Measurements from ENCODE around the gene PLEKHA3. TPM values are rescaled to one million over a fixed set of nuclear protein-coding genes. Genes with fewer than 3 reads are reported as not detected.
"Not testable (repeated sequence)": the region's sequence is repeated elsewhere in the genome, so short reads cannot be mapped to it uniquely, and the experiment has no call there.

The PLEKHA3 gene
- total RNA-seq, 2 experiments from 2014 or later, result 21.4 to 24.7 TPM

DNA sequence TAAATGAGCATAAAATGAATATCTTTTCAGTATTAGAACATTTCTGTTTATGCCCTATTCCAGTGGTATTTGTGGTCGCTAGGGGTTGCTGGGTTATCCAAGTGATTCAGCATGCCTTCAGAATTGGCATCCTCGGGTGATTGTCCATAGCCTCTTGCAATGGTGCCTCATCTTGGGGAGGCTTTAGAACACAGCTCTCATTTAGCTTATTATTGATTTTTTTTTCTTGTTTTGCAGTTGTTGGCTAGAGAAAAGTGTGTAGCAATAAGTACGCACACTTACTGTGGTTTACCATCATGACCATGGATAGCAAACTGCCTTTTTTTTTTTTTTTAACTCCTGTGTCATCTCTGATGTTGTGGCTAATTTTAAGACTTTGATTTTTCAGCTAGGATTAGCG is 33.6 kb downstream of the PLEKHA3 start:
- H3K27me3 Mint-ChIP-seq, result no peaks in the 10 kb centered on the region
- ChIA-PET CTCF (interaction anchor here (0.7 kb wide), 1 partner anchor 1402 kb away, joined by 3 read pairs; no protein-coding TSS in a partner anchor), POLR2A (no interaction called here)
- H3K27ac Mint-ChIP-seq, result no peak overlapping the region
- no peaks in the 10 kb centered on the region for H3K9me3 Mint-ChIP-seq
- H3K4me3 Mint-ChIP-seq, result no peak overlapping the region
- H3K36me3 Mint-ChIP-seq (ENCODE audit: low read depth), result peaks cover 42% of the 10 kb centered on the region
- no peak for DNase-seq
- peaks cover 20% of the 10 kb centered on the region for H3K4me1 Mint-ChIP-seq

DNA sequence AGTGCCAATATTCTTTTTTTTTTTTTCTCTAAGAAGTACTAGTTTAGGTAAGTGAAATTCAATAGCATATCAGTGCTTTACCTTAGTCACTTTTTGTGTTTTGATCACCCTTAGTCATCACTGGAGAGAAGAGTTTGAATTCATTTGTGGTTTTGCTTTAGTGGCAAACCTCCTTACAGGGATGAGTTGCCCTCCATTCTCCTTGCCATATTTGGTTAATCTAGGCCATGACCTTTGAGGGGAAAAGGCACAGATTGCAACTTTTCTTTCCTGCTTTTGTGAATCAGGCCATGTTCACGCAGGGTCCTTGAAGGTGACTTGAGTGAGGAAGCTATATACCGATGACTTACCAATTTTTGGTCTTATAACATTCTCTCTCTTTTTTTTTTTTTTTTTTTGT is 34.4 kb downstream of the PLEKHA3 start:
- Mint-ChIP-seq H3K27ac (peak overlapping the region; percentile 65), H3K27me3 (no peaks in the 10 kb centered on the region), H3K4me3 (no peak overlapping the region), H3K36me3 (ENCODE audit: low read depth) (peaks cover 44% of the 10 kb centered on the region), H3K9me3 (no peaks in the 10 kb centered on the region), H3K4me1 (peaks cover 19% of the 10 kb centered on the region)
- CTCF ChIA-PET, result no interaction called here
- DNase-seq, result peak; percentile 34
- POLR2A ChIA-PET, result no interaction called here

DNA sequence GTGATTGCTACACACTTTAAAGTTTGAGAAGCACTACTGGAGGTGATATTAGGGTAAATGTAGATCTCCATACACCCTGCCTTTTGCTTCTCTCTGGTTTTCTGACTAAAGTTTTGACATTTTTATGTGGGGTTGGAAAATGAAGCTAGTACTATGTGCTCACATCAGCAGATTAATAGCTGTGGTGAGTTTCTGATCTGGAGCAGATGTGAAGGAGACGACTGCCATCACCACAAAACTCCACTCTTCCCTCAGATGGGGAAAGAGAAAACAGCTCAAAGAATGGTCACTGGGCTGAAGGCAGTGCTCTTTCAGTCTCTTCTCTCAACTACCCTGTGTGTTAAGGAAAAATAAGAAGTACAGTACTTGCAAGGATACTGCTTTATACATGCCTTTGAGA is 37.2 kb downstream of the PLEKHA3 start:
- no peaks in the 10 kb centered on the region for H3K27me3 Mint-ChIP-seq
- no peak overlapping the region for H3K4me3 Mint-ChIP-seq

DNA sequence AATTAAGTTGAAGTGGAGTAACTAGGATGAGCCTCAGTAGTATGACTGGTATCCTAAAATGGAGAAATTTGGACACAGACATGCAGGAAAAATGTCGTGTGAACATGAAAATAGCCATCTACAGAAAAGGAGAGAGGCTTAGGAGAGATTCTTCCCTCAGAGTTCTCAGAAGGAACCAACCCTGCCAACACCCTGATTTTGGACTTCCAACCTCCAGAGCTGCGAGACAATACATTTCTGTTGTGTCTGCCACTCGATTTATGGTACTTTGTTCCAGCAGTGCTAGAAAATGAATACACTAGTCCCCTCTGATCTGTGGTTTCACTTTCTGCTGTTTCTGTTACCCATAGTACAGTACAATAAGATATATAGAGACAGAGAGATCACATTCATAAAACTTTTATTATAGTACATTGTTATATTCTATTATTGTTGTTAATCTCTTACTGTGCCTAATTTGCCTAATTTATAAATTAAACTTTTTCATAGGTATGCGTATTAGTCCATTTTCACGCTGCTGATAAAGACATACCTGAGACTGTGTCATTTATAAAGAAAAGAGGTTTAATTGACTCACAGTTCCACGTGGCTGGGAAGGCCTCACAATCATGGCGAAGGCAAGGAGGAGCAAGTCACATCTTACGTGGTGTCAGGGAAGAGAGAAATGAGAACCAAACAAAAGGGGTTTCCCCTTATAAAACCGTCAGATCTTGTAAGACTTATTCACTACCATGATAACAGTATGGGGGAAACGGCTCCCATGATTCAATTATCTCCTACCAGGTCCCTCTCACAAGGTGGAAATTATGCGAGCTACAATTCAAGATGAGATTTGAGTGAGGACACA is 41.3 kb downstream of the PLEKHA3 start:
- H3K9me3 Mint-ChIP-seq, result peaks cover 8% of the 10 kb centered on the region
- ChIA-PET POLR2A (no interaction called here), CTCF (interaction anchor here (1.6 to 3.1 kb wide), 2 partner anchors 40 to 410 kb away, joined by 5 to 14 read pairs; partner anchors contain the start of genes PLEKHA3 and RBM45)
- H3K36me3 Mint-ChIP-seq (ENCODE audit: low read depth), result peaks cover 32% of the 10 kb centered on the region
- no peaks in the 10 kb centered on the region for H3K27me3 Mint-ChIP-seq
- DNase-seq, result no peak
- H3K4me3 Mint-ChIP-seq, result peak overlapping the region; percentile 12
- H3K4me1 Mint-ChIP-seq, result peaks cover 43% of the 10 kb centered on the region
- H3K27ac Mint-ChIP-seq, result peak overlapping the region; percentile 52

More for the DNA sequence above, 37.2 kb downstream of the PLEKHA3 start:
- H3K27ac Mint-ChIP-seq, result no peak overlapping the region
- H3K36me3 Mint-ChIP-seq (ENCODE audit: low read depth), result peaks cover 41% of the 10 kb centered on the region
- no peak for DNase-seq
- H3K9me3 Mint-ChIP-seq, result peaks cover 4% of the 10 kb centered on the region
- H3K4me1 Mint-ChIP-seq, result peaks cover 33% of the 10 kb centered on the region
- ChIA-PET CTCF (interaction anchor here (0.6 to 1.5 kb wide), 4 partner anchors 17 to 127 kb away, joined by 4 read pairs; no protein-coding TSS in a partner anchor), POLR2A (no interaction called here)

DNA sequence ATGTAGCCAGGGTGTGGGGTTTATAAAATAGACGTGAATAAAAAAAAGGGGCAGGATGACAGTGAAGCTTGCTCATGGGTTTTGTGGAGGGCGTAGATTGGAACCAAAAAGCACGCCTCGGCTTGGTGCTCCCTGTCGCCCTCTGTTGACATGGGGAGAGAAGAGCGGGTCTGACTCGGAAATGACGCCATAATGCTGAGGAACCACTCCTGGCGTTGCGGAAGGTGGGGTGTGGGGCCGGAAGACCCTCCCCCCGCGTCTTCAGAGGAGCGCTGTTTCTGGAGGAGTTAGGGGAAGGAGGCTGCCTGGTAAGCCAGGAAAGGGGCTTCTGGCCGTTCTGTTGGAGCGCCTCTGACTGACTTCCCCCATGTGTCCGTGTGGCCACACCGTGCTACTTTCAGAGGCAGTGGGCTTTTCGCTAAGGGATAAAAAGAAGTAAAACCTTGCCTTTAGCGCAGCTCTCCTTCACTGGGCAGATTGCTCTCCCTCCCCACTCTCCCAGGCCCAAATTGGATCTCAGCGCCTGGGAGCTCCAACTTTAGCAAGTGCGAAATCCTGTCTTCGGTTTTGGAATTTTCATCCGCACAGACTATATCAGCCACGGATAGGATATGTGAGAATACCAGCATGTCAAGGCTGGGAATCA is 42.8 kb downstream of the PLEKHA3 start:
- H3K36me3 Mint-ChIP-seq (ENCODE audit: low read depth), result peaks cover 23% of the 10 kb centered on the region
- peak; percentile 87 for DNase-seq
- peaks cover 8% of the 10 kb centered on the region for H3K9me3 Mint-ChIP-seq
- peak overlapping the region; percentile 90 for H3K27ac Mint-ChIP-seq
- H3K4me3 Mint-ChIP-seq, result peak overlapping the region; percentile 89
- no peaks in the 10 kb centered on the region for H3K27me3 Mint-ChIP-seq
- ChIA-PET CTCF (interaction anchor here (0.9 to 3.1 kb wide), 7 partner anchors 14 to 411 kb away, joined by 3 to 14 read pairs (median 5); partner anchors contain the start of genes PLEKHA3 and RBM45), POLR2A (no interaction called here)
- H3K4me1 Mint-ChIP-seq, result peaks cover 53% of the 10 kb centered on the region

DNA sequence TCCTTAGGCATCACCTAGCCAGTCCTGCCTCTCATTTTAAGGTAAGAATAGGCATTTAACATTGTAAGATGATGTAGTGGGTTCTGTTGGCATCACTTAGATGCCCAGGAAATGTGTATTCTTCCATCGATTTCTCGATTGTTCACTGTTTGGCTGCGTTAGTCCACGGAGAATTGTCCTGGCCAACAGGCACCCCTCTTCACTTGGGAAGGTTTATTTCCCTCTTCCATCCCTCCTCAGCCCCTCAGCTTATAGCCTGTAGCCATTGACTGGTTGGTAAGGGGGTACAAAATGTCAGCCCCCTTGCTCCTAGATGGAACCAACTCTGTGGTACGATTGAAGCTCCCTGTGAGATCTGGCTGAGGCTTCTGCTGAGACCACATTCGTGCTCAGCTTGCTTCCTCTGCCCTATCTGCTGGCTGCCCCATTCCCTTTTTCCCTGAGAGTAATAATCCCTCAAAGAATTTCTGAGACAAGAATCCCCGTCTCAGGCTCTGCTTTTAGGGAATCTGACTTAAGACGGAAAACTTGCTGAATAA is 43.4 kb downstream of the PLEKHA3 start:
- POLR2A ChIA-PET, result no interaction called here
- no peaks in the 10 kb centered on the region for H3K27me3 Mint-ChIP-seq
- H3K4me1 Mint-ChIP-seq, result peaks cover 58% of the 10 kb centered on the region
- peak overlapping the region; percentile 90 for H3K27ac Mint-ChIP-seq
- peak overlapping the region; percentile 89 for H3K4me3 Mint-ChIP-seq
- H3K36me3 Mint-ChIP-seq (ENCODE audit: low read depth), result peaks cover 21% of the 10 kb centered on the region
- DNase-seq, result no peak
- CTCF ChIA-PET, result interaction anchor here (1.2 to 3.1 kb wide), 5 partner anchors 13 to 109 kb away, joined by 4 to 14 read pairs (median 6); partner anchors contain the start of gene PLEKHA3
- peaks cover 8% of the 10 kb centered on the region for H3K9me3 Mint-ChIP-seq

DNA sequence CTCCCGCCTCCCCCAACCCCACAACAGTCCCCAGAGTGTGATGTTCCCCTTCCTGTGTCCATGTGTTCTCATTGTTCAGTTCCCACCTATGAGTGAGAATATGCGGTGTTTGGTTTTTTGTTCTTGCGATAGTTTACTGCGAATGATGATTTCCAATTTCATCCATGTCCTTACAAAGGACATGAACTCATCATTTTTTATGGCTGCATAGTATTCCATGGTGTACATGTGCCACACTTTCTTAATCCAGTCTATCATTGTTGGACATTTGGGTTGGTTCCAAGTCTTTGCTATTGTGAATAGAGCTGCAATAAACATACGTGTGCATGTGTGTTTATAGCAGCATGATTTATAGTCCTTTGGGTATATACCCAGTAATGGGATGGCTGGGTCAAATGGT is 44.8 kb downstream of the PLEKHA3 start:
- DNase-seq, H3K9me3 Mint-ChIP-seq, H3K27ac Mint-ChIP-seq, H3K4me3 Mint-ChIP-seq, H3K27me3 Mint-ChIP-seq, POLR2A ChIA-PET: not testable (repeated sequence)
- CTCF ChIA-PET, result interaction anchor here (0.5 kb wide), 1 partner anchor 87 kb away, joined by 5 read pairs; no protein-coding TSS in a partner anchor
- Mint-ChIP-seq H3K36me3 (ENCODE audit: low read depth) (peaks cover 15% of the 10 kb centered on the region), H3K4me1 (peaks cover 60% of the 10 kb centered on the region)

DNA sequence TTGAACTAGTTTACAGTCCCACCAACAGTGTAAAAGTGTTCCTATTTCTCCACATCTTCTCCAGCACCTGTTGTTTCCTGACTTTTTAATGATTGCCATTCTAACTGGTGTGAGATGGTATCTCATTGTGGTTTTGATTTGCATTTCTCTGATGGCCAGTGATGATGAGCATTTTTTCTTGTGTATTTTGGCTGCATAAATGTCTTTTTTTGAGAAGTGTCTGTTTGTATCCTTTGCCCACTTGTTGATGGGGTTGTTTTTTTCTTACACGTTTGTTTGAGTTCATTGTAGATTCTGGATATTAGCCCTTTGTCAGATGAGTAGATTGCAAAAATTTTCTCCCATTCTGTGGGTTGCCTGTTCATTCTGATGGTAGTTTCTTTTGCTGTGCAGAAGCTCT is 45.2 kb downstream of the PLEKHA3 start:
- CTCF ChIA-PET, result interaction anchor here (0.5 kb wide), 1 partner anchor 87 kb away, joined by 5 read pairs; no protein-coding TSS in a partner anchor
- Mint-ChIP-seq H3K4me3 (peak overlapping the region; percentile 7), H3K36me3 (ENCODE audit: low read depth) (peaks cover 16% of the 10 kb centered on the region), H3K27ac (peak overlapping the region; percentile 14), H3K4me1 (peaks cover 63% of the 10 kb centered on the region)
- POLR2A ChIA-PET, H3K9me3 Mint-ChIP-seq, DNase-seq, H3K27me3 Mint-ChIP-seq: not testable (repeated sequence)

DNA sequence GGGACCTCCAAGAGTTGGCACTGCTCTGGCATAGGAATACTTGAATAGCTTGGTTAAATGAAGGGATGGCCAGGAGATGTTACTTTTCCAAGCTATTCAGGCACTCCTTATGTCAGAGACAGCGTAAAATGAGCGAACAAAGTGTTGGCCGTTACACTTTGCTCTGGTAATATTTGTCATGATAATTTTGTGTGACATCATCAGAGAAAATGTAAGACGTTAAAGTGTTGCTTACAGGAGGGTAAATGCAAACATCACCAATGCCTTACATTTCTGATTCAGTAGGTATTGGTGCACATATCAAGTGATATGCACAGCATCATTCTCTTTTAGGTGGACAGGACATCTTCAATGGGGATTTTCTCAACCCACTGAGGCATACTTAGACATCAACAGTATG is 46.0 kb downstream of the PLEKHA3 start:
- peaks cover 8% of the 10 kb centered on the region for H3K9me3 Mint-ChIP-seq
- no peak overlapping the region for H3K4me3 Mint-ChIP-seq
- peaks cover 24% of the 10 kb centered on the region for H3K36me3 Mint-ChIP-seq (ENCODE audit: low read depth)
- no peak overlapping the region for H3K27ac Mint-ChIP-seq
- CTCF ChIA-PET, result no interaction called here
- POLR2A ChIA-PET, result no interaction called here
- H3K27me3 Mint-ChIP-seq, result no peaks in the 10 kb centered on the region
- H3K4me1 Mint-ChIP-seq, result peaks cover 65% of the 10 kb centered on the region
- no peak for DNase-seq

DNA sequence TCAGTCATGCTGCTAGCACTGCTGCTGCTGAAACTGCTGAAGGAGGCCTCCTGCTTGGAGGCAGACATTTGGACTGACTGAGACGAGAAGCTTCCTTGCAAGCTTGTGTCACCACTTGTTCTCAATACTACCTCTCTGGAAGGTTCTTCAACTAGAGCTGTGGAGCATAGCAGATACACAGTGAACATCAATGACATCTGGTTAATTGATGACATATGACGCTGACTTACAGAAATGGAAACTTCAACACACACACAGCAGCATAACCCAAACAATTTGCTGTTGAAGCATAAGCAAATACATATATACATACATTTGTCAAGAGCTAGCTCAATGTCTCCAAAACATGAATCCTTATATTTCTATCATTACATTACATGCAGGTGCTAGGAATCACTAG is 47.3 kb downstream of the PLEKHA3 start:
- Mint-ChIP-seq H3K27me3 (no peaks in the 10 kb centered on the region), H3K4me1 (peaks cover 61% of the 10 kb centered on the region), H3K4me3 (no peak overlapping the region), H3K36me3 (ENCODE audit: low read depth) (peaks cover 29% of the 10 kb centered on the region), H3K9me3 (peaks cover 3% of the 10 kb centered on the region), H3K27ac (no peak overlapping the region)
- CTCF ChIA-PET, result interaction anchor here (1.1 to 1.4 kb wide), 2 partner anchors 10 to 113 kb away, joined by 4 to 5 read pairs; no protein-coding TSS in a partner anchor
- POLR2A ChIA-PET, result no interaction called here
- no peak for DNase-seq

DNA sequence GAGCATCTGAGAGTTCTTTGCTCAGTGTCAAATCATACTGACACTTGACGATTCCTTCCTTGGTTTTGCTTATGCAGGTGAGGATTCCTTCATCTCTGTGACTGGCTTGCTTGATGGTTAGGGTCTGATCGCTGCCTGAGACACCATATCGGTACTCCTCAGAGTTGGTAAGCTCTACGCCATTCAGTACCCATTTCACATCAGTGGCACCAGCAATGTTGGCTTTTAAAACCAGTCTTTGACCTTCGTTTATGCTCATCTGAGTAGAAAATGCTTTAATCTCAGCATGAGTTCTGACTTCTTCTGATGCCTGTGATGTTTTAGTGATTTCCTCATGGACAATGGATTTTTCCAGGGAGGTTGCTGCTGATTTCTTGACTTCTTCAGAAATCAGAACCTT is 48.4 kb downstream of the PLEKHA3 start:
- Mint-ChIP-seq H3K4me1 (peaks cover 56% of the 10 kb centered on the region), H3K4me3 (no peak overlapping the region), H3K27ac (no peak overlapping the region), H3K27me3 (no peaks in the 10 kb centered on the region), H3K36me3 (ENCODE audit: low read depth) (peaks cover 39% of the 10 kb centered on the region), H3K9me3 (no peaks in the 10 kb centered on the region)
- DNase-seq, result no peak
- ChIA-PET CTCF (interaction anchor here (1.0 kb wide), 1 partner anchor 114 kb away, joined by 3 read pairs; no protein-coding TSS in a partner anchor), POLR2A (no interaction called here)

DNA sequence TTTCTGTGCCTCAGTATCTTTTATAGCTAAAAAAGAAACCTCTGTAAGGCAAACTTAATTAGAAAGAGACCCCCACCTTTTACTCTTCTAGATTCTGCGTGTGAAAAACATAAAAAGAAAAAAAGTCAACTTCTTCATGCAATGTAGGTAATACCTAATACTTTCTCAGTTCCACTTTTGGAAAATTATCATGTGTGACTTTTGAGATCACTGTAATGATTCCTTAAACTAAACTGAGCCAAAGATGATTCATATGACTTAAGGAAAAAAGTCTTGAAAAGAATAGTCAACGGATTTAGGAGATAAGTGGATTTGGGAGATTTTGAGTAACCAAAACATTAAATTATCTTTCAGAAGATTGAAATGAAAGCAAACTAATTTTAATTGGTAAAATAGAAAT is 48.9 kb downstream of the PLEKHA3 start:
- no peak for DNase-seq
- Mint-ChIP-seq H3K9me3 (peaks cover 3% of the 10 kb centered on the region), H3K36me3 (ENCODE audit: low read depth) (peaks cover 45% of the 10 kb centered on the region), H3K4me3 (no peak overlapping the region), H3K4me1 (peaks cover 52% of the 10 kb centered on the region), H3K27ac (no peak overlapping the region), H3K27me3 (no peaks in the 10 kb centered on the region)
- POLR2A ChIA-PET, result no interaction called here
- CTCF ChIA-PET, result interaction anchor here (1.0 kb wide), 1 partner anchor 115 kb away, joined by 3 read pairs; no protein-coding TSS in a partner anchor

DNA sequence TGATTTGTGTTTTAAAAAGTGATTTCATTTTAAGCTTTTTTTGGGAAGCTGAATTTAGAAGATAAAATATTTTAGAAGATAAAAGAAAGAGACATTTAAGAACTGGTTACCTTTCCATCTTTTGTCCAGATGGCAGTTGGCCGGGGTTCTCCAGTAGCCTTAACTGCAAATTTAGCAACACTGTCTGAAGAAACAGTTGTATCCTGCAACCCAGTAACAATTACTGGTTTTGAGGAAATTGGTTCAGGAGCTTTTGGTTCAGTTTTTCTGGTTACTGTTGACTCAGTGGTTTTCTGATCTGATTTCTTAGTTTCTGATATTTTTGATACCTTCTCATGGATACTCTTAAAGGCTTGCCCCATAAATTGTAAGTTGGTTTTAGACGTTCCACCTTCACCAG is 49.9 kb downstream of the PLEKHA3 start:
- no peak for DNase-seq
- ChIA-PET POLR2A (no interaction called here), CTCF (interaction anchor here (1.1 to 1.3 kb wide), 2 partner anchors 10 to 22 kb away, joined by 3 read pairs; no protein-coding TSS in a partner anchor)
- peak overlapping the region; percentile 39 for H3K27ac Mint-ChIP-seq
- no peaks in the 10 kb centered on the region for H3K27me3 Mint-ChIP-seq
- no peak overlapping the region for H3K4me3 Mint-ChIP-seq
- peaks cover 54% of the 10 kb centered on the region for H3K36me3 Mint-ChIP-seq (ENCODE audit: low read depth)
- peaks cover 3% of the 10 kb centered on the region for H3K9me3 Mint-ChIP-seq
- peaks cover 45% of the 10 kb centered on the region for H3K4me1 Mint-ChIP-seq

Data from activated CD4-positive, alpha-beta T cell treated with anti-CD3 and anti-CD28 coated beads, Interleukin-2, amount 10 ng/mL, durations not matched to agents 7 days and 5 days (primary cell).